ENCODE measurements around the gene FBXL2. TPM values are rescaled to one million over a fixed set of nuclear protein-coding genes. Genes with fewer than 3 reads are reported as not detected.

The FBXL2 gene
- total and polyA plus RNA-seq, 2 of the 4 experiments (the other 2 are of a cell fraction): 15.8 to 21.0 TPM

GRCh38 chr3:33389908-33390307 lies 112.7 kb downstream of the FBXL2 start:
- dilution Hi-C loops (cut with HindIII; ENCODE audit: low sequenced_read_pairs, unreplicated experiment): loop anchor here (25.0 kb wide), 1 partner anchor 253 kb away; no protein-coding TSS in a partner anchor

More at GRCh38 chr3:33389908-33390307, 112.7 kb downstream of the FBXL2 start:
- no peak overlapping the region for H2BK5ac ChIP-seq (ENCODE audit: low read depth, low read length, poor library complexity, severe bottlenecking)
- H3K4me2 ChIP-seq (ENCODE audit: low read depth, low read length): no peak overlapping the region
- no peak overlapping the region for H2AFZ ChIP-seq (replicated peaks; ENCODE audit: low read length, poor library complexity)
- H3K4me3 ChIP-seq (ENCODE audit: insufficient read depth, low read depth, low read length): no peak overlapping the region
- BruUV-seq (replicated peaks): no TSS peak
- no CpG with 5 or more reads among the region's 4 CpGs for WGBS, 2 experiments (ENCODE audit: extremely low coverage in 2 of 2, insufficient read length in 1 of 2)
- H2AK9ac ChIP-seq (replicated peaks; ENCODE audit: low read depth, low read length, poor library complexity): no peak overlapping the region
- ChIA-PET POLR2A (ENCODE audit: unreplicated experiment) (no interaction called here), CTCF (no interaction called here)
- DNase-seq: no peak
- H3K27ac ChIP-seq (ENCODE audit: insufficient read depth, low read length): no peak overlapping the region
- H3K14ac ChIP-seq (replicated peaks; ENCODE audit: low read depth, low read length): no peak overlapping the region
- H4K5ac ChIP-seq (ENCODE audit: low read depth, low read length): no peak overlapping the region
- H3K4me1 ChIP-seq (ENCODE audit: control insufficient read depth, insufficient read depth, low read length): peaks cover 10% of the 10 kb centered on the region
- no peak overlapping the region for H2BK120ac ChIP-seq (ENCODE audit: low read depth, low read length)
- no peak overlapping the region for H3K56ac ChIP-seq (ENCODE audit: extremely low read depth, insufficient read depth, low read length)
- no peak overlapping the region for H2BK15ac ChIP-seq (ENCODE audit: low read depth, low read length)
- peaks cover 23 to 46% of the 10 kb centered on the region in 2 experiments for H3K79me1 ChIP-seq (ENCODE audit: low read depth in 1 of 2, low read length in 2 of 2)
- peaks cover 34% of the 10 kb centered on the region for H3K36me3 ChIP-seq (ENCODE audit: control insufficient read depth, insufficient read depth, low read length)
- no peak overlapping the region for H3K4ac ChIP-seq (ENCODE audit: low read depth, low read length)
- no peak overlapping the region for H4K8ac ChIP-seq (ENCODE audit: low read depth in 2 of 2, low read length in 2 of 2)
- H3K18ac ChIP-seq (ENCODE audit: low read depth, low read length): no peak overlapping the region
- in situ Hi-C loops (cut with MboI; ENCODE audit: low sequenced_read_pairs) (loop anchor here (10.0 kb wide), 1 partner anchor 325 kb away; the partner anchor contains the start of gene CLASP2), intact Hi-C loops (cut with micrococcal nuclease) (loop anchor here (5.0 kb wide), 1 partner anchor 47 kb away; no protein-coding TSS in a partner anchor)
- H4K91ac ChIP-seq (ENCODE audit: insufficient read depth, low read depth, low read length): no peak overlapping the region
- 0 out of 2 replicates have a peak overlapping the region, but pooled peaks have one; percentile 3 for H3K23ac ChIP-seq (ENCODE audit: low read depth, low read length)
- no peaks in the 10 kb centered on the region for H3K9me3 ChIP-seq (ENCODE audit: control insufficient read depth, insufficient read depth, low read length)
- H3K9me1 ChIP-seq (ENCODE audit: insufficient read depth, low read length): peaks cover 6% of the 10 kb centered on the region
- H3K9ac ChIP-seq (ENCODE audit: low read depth, low read length): no peak overlapping the region
- no peak for ATAC-seq (ENCODE audit: low read depth)
- H2AK5ac ChIP-seq (ENCODE audit: low read depth, low read length): no peak overlapping the region
- TF ChIP-seq BHLHE40 (IDR thresholded peaks at IDR 0.05; ENCODE audit: low read depth, low read length): no peak
- TF ChIP-seq USF2 (IDR thresholded peaks at IDR 0.05; ENCODE audit: low read depth, low read length): no peak
- TF ChIP-seq CEBPB (IDR thresholded peaks at IDR 0.05; ENCODE audit: low read depth, low read length): no peak
- TF ChIP-seq RFX5 (IDR thresholded peaks at IDR 0.05; ENCODE audit: low read depth, low read length): no peak
- no peak for TF ChIP-seq ELK1 (IDR thresholded peaks at IDR 0.05; ENCODE audit: borderline replicate concordance, low read depth, low read length)
- TF ChIP-seq RCOR1 (IDR thresholded peaks at IDR 0.05; ENCODE audit: insufficient replicate concordance, low read length): no peak
- TF ChIP-seq POLR2A (IDR thresholded peaks at IDR 0.05; ENCODE audit: low read depth, low read length): no peak
- no peak for TF ChIP-seq FOS (IDR thresholded peaks at IDR 0.05; ENCODE audit: low read depth, low read length)
- no peak for TF ChIP-seq MXI1 (IDR thresholded peaks at IDR 0.05; ENCODE audit: borderline replicate concordance, low read depth, low read length)
- H4K20me1 ChIP-seq (ENCODE audit: insufficient read depth, low read length): no peaks in the 10 kb centered on the region; the same call in 1 of the 2 replicates
- no peaks in the 10 kb centered on the region for H3K27me3 ChIP-seq (ENCODE audit: control insufficient read depth, insufficient read depth, low read length)
- no peak overlapping the region for H2BK20ac ChIP-seq (ENCODE audit: low read depth, low read length)
